Measurements from ENCODE around the gene DNAH11. TPM values are rescaled to one million over a fixed set of nuclear protein-coding genes. Genes with fewer than 3 reads are reported as not detected.

DNAH11 gene
- total and polyA plus RNA-seq, 12 donors: 0.03 to 0.59 (median 0.19) TPM; not detected in 2

GRCh38 chr7:21620054-21620453, 77.2 kb downstream of the DNAH11 start:
- Histone ChIP-seq H3K27ac (no peak overlapping the region), H3K27me3 (no peaks in the 10 kb centered on the region), H3K9me3 (peaks cover 0 to 4% (median 0%) of the 10 kb centered on the region in 11 donors), H3K36me3 (no peaks in the 10 kb centered on the region), H3K4me1 (peaks cover 0 to 15% (median 0%) of the 10 kb centered on the region in 9 donors), H3K4me3 (no peak overlapping the region)
- DNase-seq: no peak
- intact Hi-C loops (cut with DNase I): no loop called here
- TF ChIP-seq, protein P1, sequence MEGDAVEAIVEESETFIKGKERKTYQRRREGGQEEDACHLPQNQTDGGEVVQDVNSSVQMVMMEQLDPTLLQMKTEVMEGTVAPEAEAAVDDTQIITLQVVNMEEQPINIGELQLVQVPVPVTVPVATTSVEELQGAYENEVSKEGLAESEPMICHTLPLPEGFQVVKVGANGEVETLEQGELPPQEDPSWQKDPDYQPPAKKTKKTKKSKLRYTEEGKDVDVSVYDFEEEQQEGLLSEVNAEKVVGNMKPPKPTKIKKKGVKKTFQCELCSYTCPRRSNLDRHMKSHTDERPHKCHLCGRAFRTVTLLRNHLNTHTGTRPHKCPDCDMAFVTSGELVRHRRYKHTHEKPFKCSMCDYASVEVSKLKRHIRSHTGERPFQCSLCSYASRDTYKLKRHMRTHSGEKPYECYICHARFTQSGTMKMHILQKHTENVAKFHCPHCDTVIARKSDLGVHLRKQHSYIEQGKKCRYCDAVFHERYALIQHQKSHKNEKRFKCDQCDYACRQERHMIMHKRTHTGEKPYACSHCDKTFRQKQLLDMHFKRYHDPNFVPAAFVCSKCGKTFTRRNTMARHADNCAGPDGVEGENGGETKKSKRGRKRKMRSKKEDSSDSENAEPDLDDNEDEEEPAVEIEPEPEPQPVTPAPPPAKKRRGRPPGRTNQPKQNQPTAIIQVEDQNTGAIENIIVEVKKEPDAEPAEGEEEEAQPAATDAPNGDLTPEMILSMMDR (IDR thresholded peaks at IDR 0.05): no peak
- 93 to 95% methylated on average over 2 of the region's 2 CpGs for WGBS, 2 donors
- no peak for ATAC-seq

- Histone ChIP-seq H3K27me3 (no peaks in the 10 kb centered on the region), H3K36me3 (no peaks in the 10 kb centered on the region), H3K9me3 (peaks cover 0 to 4% (median 0%) of the 10 kb centered on the region in 11 donors), H3K4me3 (no peak overlapping the region), H3K4me1 (no peaks in the 10 kb centered on the region), H3K27ac (no peak overlapping the region)
- ATAC-seq: no peak
- DNase-seq: no peak
- intact Hi-C loops (cut with DNase I): no loop called here
- TF ChIP-seq, protein P1 (IDR thresholded peaks at IDR 0.05): no peak
These were observed 81.5 kb downstream of the DNAH11 start for GRCh38 chr7:21624320-21624719.

DNA sequence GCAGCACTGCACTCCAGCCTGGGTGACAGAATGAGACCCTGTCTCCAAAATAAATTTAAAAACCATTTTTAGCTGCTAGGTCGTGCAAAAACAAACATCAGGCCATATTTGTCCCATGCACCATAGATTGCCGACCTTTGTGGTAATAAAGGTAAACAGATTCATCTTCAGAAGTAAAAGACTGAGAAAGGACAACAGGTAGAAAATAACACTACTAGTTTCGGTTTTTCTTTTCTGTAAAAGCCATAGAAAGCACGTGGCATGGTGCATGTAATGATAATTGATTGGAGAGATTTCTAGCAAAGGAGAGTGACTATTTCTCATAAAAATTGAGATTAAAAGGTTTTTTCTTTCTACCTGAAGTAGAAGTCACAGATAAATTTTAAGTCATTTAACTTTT, 93.9 kb downstream of the DNAH11 start:
- Histone ChIP-seq H3K4me3 (no peak overlapping the region), H3K27ac (no peak overlapping the region), H3K9me3 (peaks cover 0 to 5% (median 0%) of the 10 kb centered on the region in 11 donors), H3K4me1 (no peaks in the 10 kb centered on the region), H3K27me3 (peaks cover 0 to 9% (median 0%) of the 10 kb centered on the region in 7 donors), H3K36me3 (no peaks in the 10 kb centered on the region)
- WGBS, 2 donors: 71 to 74% methylated on average over 4 of the region's 4 CpGs
- intact Hi-C loops (cut with DNase I): no loop called here
- ATAC-seq: no peak
- DNase-seq: no peak
- TF ChIP-seq, protein P1 (IDR thresholded peaks at IDR 0.05): no peak

DNA sequence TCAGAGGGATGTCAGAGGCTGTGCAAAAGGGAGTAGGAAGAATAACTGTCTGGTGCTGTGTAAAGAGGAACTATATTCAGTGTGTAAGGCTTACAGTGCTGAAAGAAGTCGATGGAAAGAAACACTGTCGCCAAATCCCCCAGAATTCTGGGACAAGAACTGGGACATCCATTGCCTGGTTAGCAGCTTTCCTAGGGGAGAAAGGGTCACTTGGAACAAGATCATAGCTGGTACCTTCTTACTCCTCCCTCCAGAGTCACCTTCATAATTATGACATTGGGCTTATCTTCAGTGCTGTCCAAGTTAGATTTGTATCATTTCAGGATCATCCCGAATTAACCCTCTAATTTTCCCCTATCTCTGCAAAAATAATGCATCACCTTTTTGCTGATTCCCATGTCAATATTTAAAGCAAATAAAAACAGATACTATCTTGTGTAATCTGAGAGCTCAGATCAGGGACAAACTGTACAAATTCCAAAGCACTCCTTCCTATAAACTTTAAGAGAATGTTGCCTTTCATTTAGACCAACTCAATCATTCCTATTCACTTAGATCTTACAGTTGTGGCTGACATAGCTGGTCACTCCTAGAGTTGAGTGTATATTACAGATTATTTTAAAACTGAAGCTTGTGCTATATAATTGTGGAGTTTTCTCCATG, 96.5 kb downstream of the DNAH11 start:
- intact Hi-C loops (cut with DNase I): no loop called here
- no peak for DNase-seq
- ATAC-seq: no peak
- no peaks in the 10 kb centered on the region for H3K9me3 ChIP-seq
- no peaks in the 10 kb centered on the region for H3K36me3 ChIP-seq
- TF ChIP-seq, protein P1 (IDR thresholded peaks at IDR 0.05): no peak
- H3K4me1 ChIP-seq: no peaks in the 10 kb centered on the region
- peaks cover 0 to 15% (median 0%) of the 10 kb centered on the region in 7 donors for H3K27me3 ChIP-seq
- 81 to 83% methylated on average over 3 of the region's 3 CpGs for WGBS, 2 donors
- H3K27ac ChIP-seq: no peak overlapping the region
- no peak overlapping the region for H3K4me3 ChIP-seq

All from heart right ventricle (tissue), 16 donors.